ENCODE data around the gene UBE4A. TPM values are rescaled to one million over a fixed set of nuclear protein-coding genes. Genes with fewer than 3 reads are reported as not detected.

Gene UBE4A
- total and polyA plus RNA-seq, 10 of the 15 experiments (the other 5 are each of a cell fraction or from before 2014, with no cell fraction given) = 6.2 to 39.6 (median 30.3) TPM

DNA sequence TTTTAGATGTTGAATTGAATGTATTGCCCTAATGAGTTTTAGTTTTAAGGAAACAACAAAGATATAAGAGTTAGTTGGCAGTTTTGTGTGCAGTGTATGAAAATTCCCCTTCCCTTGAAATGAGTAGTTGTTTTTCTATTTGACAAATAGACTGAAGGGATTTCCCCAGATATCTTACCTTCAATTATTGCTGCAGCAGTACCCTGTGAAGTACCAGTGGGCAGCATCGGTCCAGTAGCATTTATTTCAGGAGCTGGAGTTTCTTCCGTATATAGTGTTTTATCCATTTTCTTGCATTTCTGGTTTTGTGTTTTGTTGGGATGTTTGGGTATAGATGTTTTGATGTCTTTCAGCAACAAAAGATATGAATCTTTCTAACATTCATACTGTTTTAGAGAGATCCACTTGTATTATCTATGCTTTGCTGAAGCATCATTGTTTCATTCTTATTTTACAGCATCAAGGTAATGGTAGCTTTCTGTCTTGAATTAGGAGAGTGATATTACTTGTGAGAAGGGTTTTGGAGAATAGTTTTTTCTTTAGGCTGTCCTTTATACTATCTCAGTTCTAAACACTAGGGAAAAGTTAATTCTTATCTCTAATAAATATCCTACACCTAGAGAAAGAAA lies 84.3 kb downstream of the UBE4A start (continued):
- TF ChIP-seq, protein P1, sequence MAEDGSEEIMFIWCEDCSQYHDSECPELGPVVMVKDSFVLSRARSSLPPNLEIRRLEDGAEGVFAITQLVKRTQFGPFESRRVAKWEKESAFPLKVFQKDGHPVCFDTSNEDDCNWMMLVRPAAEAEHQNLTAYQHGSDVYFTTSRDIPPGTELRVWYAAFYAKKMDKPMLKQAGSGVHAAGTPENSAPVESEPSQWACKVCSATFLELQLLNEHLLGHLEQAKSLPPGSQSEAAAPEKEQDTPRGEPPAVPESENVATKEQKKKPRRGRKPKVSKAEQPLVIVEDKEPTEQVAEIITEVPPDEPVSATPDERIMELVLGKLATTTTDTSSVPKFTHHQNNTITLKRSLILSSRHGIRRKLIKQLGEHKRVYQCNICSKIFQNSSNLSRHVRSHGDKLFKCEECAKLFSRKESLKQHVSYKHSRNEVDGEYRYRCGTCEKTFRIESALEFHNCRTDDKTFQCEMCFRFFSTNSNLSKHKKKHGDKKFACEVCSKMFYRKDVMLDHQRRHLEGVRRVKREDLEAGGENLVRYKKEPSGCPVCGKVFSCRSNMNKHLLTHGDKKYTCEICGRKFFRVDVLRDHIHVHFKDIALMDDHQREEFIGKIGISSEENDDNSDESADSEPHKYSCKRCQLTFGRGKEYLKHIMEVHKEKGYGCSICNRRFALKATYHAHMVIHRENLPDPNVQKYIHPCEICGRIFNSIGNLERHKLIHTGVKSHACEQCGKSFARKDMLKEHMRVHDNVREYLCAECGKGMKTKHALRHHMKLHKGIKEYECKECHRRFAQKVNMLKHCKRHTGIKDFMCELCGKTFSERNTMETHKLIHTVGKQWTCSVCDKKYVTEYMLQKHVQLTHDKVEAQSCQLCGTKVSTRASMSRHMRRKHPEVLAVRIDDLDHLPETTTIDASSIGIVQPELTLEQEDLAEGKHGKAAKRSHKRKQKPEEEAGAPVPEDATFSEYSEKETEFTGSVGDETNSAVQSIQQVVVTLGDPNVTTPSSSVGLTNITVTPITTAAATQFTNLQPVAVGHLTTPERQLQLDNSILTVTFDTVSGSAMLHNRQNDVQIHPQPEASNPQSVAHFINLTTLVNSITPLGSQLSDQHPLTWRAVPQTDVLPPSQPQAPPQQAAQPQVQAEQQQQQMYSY (CRISPR knock-in tag; IDR thresholded peaks at IDR 0.05) = no peak
- TF ChIP-seq TCF3 (IDR thresholded peaks at IDR 0.05; ENCODE audit: borderline replicate concordance, insufficient read depth, low read depth, low read length) (no peak), TCF7 (IDR thresholded peaks at IDR 0.05; ENCODE audit: borderline replicate concordance) (0 out of 2 replicates have a peak, but pooled peaks have one; percentile 21), FOXM1 (IDR thresholded peaks at IDR 0.05; ENCODE audit: low read depth, low read length) (peak; percentile 84; the same call in 1 of the 2 replicates), CHD4 (IDR thresholded peaks at IDR 0.05) (no peak), NR2F1 (conservative IDR thresholded peaks at IDR 0.05) (peak; percentile 67; the same call in 1 of the 2 replicates), POLR2A (IDR thresholded peaks at IDR 0.05; ENCODE audit: low read depth, low read length) (no peak), MTA3 (IDR thresholded peaks at IDR 0.05; ENCODE audit: borderline replicate concordance, low read length) (peak; percentile 73; the same call in 1 of the 2 replicates), NFIC (IDR thresholded peaks at IDR 0.05; ENCODE audit: low read depth, low read length) (peak; percentile 94), EED (IDR thresholded peaks at IDR 0.05; ENCODE audit: low read depth) (peak; percentile 65)
- TF ChIP-seq, protein P2, sequence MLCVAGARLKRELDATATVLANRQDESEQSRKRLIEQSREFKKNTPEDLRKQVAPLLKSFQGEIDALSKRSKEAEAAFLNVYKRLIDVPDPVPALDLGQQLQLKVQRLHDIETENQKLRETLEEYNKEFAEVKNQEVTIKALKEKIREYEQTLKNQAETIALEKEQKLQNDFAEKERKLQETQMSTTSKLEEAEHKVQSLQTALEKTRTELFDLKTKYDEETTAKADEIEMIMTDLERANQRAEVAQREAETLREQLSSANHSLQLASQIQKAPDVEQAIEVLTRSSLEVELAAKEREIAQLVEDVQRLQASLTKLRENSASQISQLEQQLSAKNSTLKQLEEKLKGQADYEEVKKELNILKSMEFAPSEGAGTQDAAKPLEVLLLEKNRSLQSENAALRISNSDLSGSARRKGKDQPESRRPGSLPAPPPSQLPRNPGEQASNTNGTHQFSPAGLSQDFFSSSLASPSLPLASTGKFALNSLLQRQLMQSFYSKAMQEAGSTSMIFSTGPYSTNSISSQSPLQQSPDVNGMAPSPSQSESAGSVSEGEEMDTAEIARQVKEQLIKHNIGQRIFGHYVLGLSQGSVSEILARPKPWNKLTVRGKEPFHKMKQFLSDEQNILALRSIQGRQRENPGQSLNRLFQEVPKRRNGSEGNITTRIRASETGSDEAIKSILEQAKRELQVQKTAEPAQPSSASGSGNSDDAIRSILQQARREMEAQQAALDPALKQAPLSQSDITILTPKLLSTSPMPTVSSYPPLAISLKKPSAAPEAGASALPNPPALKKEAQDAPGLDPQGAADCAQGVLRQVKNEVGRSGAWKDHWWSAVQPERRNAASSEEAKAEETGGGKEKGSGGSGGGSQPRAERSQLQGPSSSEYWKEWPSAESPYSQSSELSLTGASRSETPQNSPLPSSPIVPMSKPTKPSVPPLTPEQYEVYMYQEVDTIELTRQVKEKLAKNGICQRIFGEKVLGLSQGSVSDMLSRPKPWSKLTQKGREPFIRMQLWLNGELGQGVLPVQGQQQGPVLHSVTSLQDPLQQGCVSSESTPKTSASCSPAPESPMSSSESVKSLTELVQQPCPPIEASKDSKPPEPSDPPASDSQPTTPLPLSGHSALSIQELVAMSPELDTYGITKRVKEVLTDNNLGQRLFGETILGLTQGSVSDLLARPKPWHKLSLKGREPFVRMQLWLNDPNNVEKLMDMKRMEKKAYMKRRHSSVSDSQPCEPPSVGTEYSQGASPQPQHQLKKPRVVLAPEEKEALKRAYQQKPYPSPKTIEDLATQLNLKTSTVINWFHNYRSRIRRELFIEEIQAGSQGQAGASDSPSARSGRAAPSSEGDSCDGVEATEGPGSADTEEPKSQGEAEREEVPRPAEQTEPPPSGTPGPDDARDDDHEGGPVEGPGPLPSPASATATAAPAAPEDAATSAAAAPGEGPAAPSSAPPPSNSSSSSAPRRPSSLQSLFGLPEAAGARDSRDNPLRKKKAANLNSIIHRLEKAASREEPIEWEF (IDR thresholded peaks at IDR 0.05; ENCODE audit: insufficient replicate concordance, low read depth, low read length) = peak; percentile 37
- TF ChIP-seq, protein P3, sequence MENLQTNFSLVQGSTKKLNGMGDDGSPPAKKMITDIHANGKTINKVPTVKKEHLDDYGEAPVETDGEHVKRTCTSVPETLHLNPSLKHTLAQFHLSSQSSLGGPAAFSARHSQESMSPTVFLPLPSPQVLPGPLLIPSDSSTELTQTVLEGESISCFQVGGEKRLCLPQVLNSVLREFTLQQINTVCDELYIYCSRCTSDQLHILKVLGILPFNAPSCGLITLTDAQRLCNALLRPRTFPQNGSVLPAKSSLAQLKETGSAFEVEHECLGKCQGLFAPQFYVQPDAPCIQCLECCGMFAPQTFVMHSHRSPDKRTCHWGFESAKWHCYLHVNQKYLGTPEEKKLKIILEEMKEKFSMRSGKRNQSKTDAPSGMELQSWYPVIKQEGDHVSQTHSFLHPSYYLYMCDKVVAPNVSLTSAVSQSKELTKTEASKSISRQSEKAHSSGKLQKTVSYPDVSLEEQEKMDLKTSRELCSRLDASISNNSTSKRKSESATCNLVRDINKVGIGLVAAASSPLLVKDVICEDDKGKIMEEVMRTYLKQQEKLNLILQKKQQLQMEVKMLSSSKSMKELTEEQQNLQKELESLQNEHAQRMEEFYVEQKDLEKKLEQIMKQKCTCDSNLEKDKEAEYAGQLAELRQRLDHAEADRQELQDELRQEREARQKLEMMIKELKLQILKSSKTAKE (IDR thresholded peaks at IDR 0.05; ENCODE audit: low read depth, poor library complexity, severe bottlenecking) = peak; percentile 46
- TF ChIP-seq, protein P4, sequence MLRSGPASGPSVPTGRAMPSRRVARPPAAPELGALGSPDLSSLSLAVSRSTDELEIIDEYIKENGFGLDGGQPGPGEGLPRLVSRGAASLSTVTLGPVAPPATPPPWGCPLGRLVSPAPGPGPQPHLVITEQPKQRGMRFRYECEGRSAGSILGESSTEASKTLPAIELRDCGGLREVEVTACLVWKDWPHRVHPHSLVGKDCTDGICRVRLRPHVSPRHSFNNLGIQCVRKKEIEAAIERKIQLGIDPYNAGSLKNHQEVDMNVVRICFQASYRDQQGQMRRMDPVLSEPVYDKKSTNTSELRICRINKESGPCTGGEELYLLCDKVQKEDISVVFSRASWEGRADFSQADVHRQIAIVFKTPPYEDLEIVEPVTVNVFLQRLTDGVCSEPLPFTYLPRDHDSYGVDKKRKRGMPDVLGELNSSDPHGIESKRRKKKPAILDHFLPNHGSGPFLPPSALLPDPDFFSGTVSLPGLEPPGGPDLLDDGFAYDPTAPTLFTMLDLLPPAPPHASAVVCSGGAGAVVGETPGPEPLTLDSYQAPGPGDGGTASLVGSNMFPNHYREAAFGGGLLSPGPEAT (IDR thresholded peaks at IDR 0.05; ENCODE audit: low read depth) = peak; percentile 88
- TF ChIP-seq, protein P5, sequence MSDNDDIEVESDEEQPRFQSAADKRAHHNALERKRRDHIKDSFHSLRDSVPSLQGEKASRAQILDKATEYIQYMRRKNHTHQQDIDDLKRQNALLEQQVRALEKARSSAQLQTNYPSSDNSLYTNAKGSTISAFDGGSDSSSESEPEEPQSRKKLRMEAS (IDR thresholded peaks at IDR 0.05; ENCODE audit: low read depth, low read length) = no peak
- TF ChIP-seq, protein P6, sequence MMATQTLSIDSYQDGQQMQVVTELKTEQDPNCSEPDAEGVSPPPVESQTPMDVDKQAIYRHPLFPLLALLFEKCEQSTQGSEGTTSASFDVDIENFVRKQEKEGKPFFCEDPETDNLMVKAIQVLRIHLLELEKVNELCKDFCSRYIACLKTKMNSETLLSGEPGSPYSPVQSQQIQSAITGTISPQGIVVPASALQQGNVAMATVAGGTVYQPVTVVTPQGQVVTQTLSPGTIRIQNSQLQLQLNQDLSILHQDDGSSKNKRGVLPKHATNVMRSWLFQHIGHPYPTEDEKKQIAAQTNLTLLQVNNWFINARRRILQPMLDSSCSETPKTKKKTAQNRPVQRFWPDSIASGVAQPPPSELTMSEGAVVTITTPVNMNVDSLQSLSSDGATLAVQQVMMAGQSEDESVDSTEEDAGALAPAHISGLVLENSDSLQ (IDR thresholded peaks at IDR 0.05) = no peak
